ENCODE measurements around the gene NPAS1.
"Not testable (repeated sequence)": the region's sequence is repeated elsewhere in the genome, so short reads cannot be mapped to it uniquely, and the experiment has no call there.

Gene NPAS1

GRCh38 chr19:47006496-47006895 lies 13.1 kb upstream of the NPAS1 start:
- Histone ChIP-seq H3K4me3 (ENCODE audit: low read length) (no peak overlapping the region), H3K9ac (ENCODE audit: low read length) (no peak overlapping the region), H3K27me3 (ENCODE audit: control insufficient read depth, insufficient read depth, low read length) (peaks cover 29% of the 10 kb centered on the region), H3K36me3 (ENCODE audit: control insufficient read depth, insufficient read depth, low read length) (no peaks in the 10 kb centered on the region), H3K9me3 (ENCODE audit: control insufficient read depth, low read length) (no peaks in the 10 kb centered on the region), H3K4me1 (ENCODE audit: control insufficient read depth, insufficient read depth, low read length) (no peaks in the 10 kb centered on the region)

GRCh38 chr19:47010549-47010948 lies 9.1 kb upstream of the NPAS1 start:
- H3K4me1 ChIP-seq (ENCODE audit: control insufficient read depth, insufficient read depth, low read length); H3K4me3 ChIP-seq (ENCODE audit: low read length); H3K27me3 ChIP-seq (ENCODE audit: control insufficient read depth, insufficient read depth, low read length); H3K9me3 ChIP-seq (ENCODE audit: control insufficient read depth, low read length); H3K9ac ChIP-seq (ENCODE audit: low read length); H3K36me3 ChIP-seq (ENCODE audit: control insufficient read depth, insufficient read depth, low read length): not testable (repeated sequence)

- H3K9me3 ChIP-seq (ENCODE audit: control insufficient read depth, low read length), result no peaks in the 10 kb centered on the region
- H3K4me1 ChIP-seq (ENCODE audit: control insufficient read depth, insufficient read depth, low read length), result no peaks in the 10 kb centered on the region
- H3K9ac ChIP-seq (ENCODE audit: low read length), result no peak overlapping the region
- H3K4me3 ChIP-seq (ENCODE audit: low read length), result no peak overlapping the region
- H3K27me3 ChIP-seq (ENCODE audit: control insufficient read depth, insufficient read depth, low read length), result no peaks in the 10 kb centered on the region
- H3K36me3 ChIP-seq (ENCODE audit: control insufficient read depth, insufficient read depth, low read length), result no peaks in the 10 kb centered on the region
These were observed 7.0 kb upstream of the NPAS1 start for GRCh38 chr19:47012617-47013016.

GRCh38 chr19:47013041-47013517 lies 6.6 kb upstream of the NPAS1 start:
- H3K27me3 ChIP-seq (ENCODE audit: control insufficient read depth, insufficient read depth, low read length), result peaks cover under 1% of the 10 kb centered on the region
- peak overlapping the region; percentile 13 for H3K9ac ChIP-seq (ENCODE audit: low read length)
- H3K9me3 ChIP-seq (ENCODE audit: control insufficient read depth, low read length), result no peaks in the 10 kb centered on the region
- H3K36me3 ChIP-seq (ENCODE audit: control insufficient read depth, insufficient read depth, low read length), result no peaks in the 10 kb centered on the region
- no peaks in the 10 kb centered on the region for H3K4me1 ChIP-seq (ENCODE audit: control insufficient read depth, insufficient read depth, low read length)
- no peak overlapping the region for H3K4me3 ChIP-seq (ENCODE audit: low read length)

GRCh38 chr19:47018923-47019322 lies 714 bp upstream of the NPAS1 start:
- H3K27me3 ChIP-seq (ENCODE audit: control insufficient read depth, insufficient read depth, low read length), result peaks cover 52% of the 10 kb centered on the region
- no peak overlapping the region for H3K9ac ChIP-seq (ENCODE audit: low read length)
- peaks cover 19% of the 10 kb centered on the region for H3K4me1 ChIP-seq (ENCODE audit: control insufficient read depth, insufficient read depth, low read length)

GRCh38 chr19:47020132-47020805 lies 632 bp downstream of the NPAS1 start:
- peaks cover 56% of the 10 kb centered on the region for H3K27me3 ChIP-seq (ENCODE audit: control insufficient read depth, insufficient read depth, low read length)
- no peaks in the 10 kb centered on the region for H3K36me3 ChIP-seq (ENCODE audit: control insufficient read depth, insufficient read depth, low read length)
- H3K4me1 ChIP-seq (ENCODE audit: control insufficient read depth, insufficient read depth, low read length), result peaks cover 19% of the 10 kb centered on the region
- H3K9ac ChIP-seq (ENCODE audit: low read length), result no peak overlapping the region
- H3K9me3 ChIP-seq (ENCODE audit: control insufficient read depth, low read length), result no peaks in the 10 kb centered on the region
- no peak overlapping the region for H3K4me3 ChIP-seq (ENCODE audit: low read length)

More at GRCh38 chr19:47018923-47019322, 714 bp upstream of the NPAS1 start:
- Histone ChIP-seq H3K9me3 (ENCODE audit: control insufficient read depth, low read length) (no peaks in the 10 kb centered on the region), H3K36me3 (ENCODE audit: control insufficient read depth, insufficient read depth, low read length) (no peaks in the 10 kb centered on the region), H3K4me3 (ENCODE audit: low read length) (no peak overlapping the region)

GRCh38 chr19:47020992-47021496 lies 1.4 kb downstream of the NPAS1 start:
- no peaks in the 10 kb centered on the region for H3K9me3 ChIP-seq (ENCODE audit: control insufficient read depth, low read length)
- no peaks in the 10 kb centered on the region for H3K36me3 ChIP-seq (ENCODE audit: control insufficient read depth, insufficient read depth, low read length)
- no peak overlapping the region for H3K9ac ChIP-seq (ENCODE audit: low read length)
- H3K27me3 ChIP-seq (ENCODE audit: control insufficient read depth, insufficient read depth, low read length), result peaks cover 63% of the 10 kb centered on the region
- H3K4me3 ChIP-seq (ENCODE audit: low read length), result no peak overlapping the region
- peaks cover 19% of the 10 kb centered on the region for H3K4me1 ChIP-seq (ENCODE audit: control insufficient read depth, insufficient read depth, low read length)

- H3K36me3 ChIP-seq (ENCODE audit: control insufficient read depth, insufficient read depth, low read length), result no peaks in the 10 kb centered on the region
- no peak overlapping the region for H3K4me3 ChIP-seq (ENCODE audit: low read length)
- H3K9me3 ChIP-seq (ENCODE audit: control insufficient read depth, low read length), result no peaks in the 10 kb centered on the region
- peaks cover 19% of the 10 kb centered on the region for H3K4me1 ChIP-seq (ENCODE audit: control insufficient read depth, insufficient read depth, low read length)
- peaks cover 66% of the 10 kb centered on the region for H3K27me3 ChIP-seq (ENCODE audit: control insufficient read depth, insufficient read depth, low read length)
- no peak overlapping the region for H3K9ac ChIP-seq (ENCODE audit: low read length)
These were observed 2.0 kb downstream of the NPAS1 start for GRCh38 chr19:47021536-47022139.

- Histone ChIP-seq H3K4me1 (ENCODE audit: control insufficient read depth, insufficient read depth, low read length) (peaks cover 19% of the 10 kb centered on the region), H3K36me3 (ENCODE audit: control insufficient read depth, insufficient read depth, low read length) (no peaks in the 10 kb centered on the region), H3K4me3 (ENCODE audit: low read length) (no peak overlapping the region), H3K27me3 (ENCODE audit: control insufficient read depth, insufficient read depth, low read length) (peaks cover 71% of the 10 kb centered on the region), H3K9me3 (ENCODE audit: control insufficient read depth, low read length) (no peaks in the 10 kb centered on the region), H3K9ac (ENCODE audit: low read length) (no peak overlapping the region)
These were observed 2.5 kb downstream of the NPAS1 start for GRCh38 chr19:47022140-47022536.

GRCh38 chr19:47022541-47023447 lies 3.2 kb downstream of the NPAS1 start:
- no peaks in the 10 kb centered on the region for H3K36me3 ChIP-seq (ENCODE audit: control insufficient read depth, insufficient read depth, low read length)
- peaks cover 78% of the 10 kb centered on the region for H3K27me3 ChIP-seq (ENCODE audit: control insufficient read depth, insufficient read depth, low read length)
- H3K4me1 ChIP-seq (ENCODE audit: control insufficient read depth, insufficient read depth, low read length), result peaks cover 19% of the 10 kb centered on the region
- no peak overlapping the region for H3K4me3 ChIP-seq (ENCODE audit: low read length)
- H3K9ac ChIP-seq (ENCODE audit: low read length), result no peak overlapping the region
- no peaks in the 10 kb centered on the region for H3K9me3 ChIP-seq (ENCODE audit: control insufficient read depth, low read length)

- Histone ChIP-seq H3K4me1 (ENCODE audit: control insufficient read depth, insufficient read depth, low read length) (peaks cover 19% of the 10 kb centered on the region), H3K9me3 (ENCODE audit: control insufficient read depth, low read length) (no peaks in the 10 kb centered on the region), H3K36me3 (ENCODE audit: control insufficient read depth, insufficient read depth, low read length) (no peaks in the 10 kb centered on the region), H3K27me3 (ENCODE audit: control insufficient read depth, insufficient read depth, low read length) (peaks cover 80% of the 10 kb centered on the region), H3K4me3 (ENCODE audit: low read length) (no peak overlapping the region), H3K9ac (ENCODE audit: low read length) (no peak overlapping the region)
These were observed 3.8 kb downstream of the NPAS1 start for GRCh38 chr19:47023448-47023794.

GRCh38 chr19:47024502-47024901 lies 4.9 kb downstream of the NPAS1 start:
- Histone ChIP-seq H3K9ac (ENCODE audit: low read length) (no peak overlapping the region), H3K4me3 (ENCODE audit: low read length) (no peak overlapping the region), H3K9me3 (ENCODE audit: control insufficient read depth, low read length) (no peaks in the 10 kb centered on the region), H3K27me3 (ENCODE audit: control insufficient read depth, insufficient read depth, low read length) (peaks cover 75% of the 10 kb centered on the region), H3K36me3 (ENCODE audit: control insufficient read depth, insufficient read depth, low read length) (no peaks in the 10 kb centered on the region), H3K4me1 (ENCODE audit: control insufficient read depth, insufficient read depth, low read length) (peaks cover 16% of the 10 kb centered on the region)
